K562 (cell line): ENCODE results near the gene TBX6. TPM values are rescaled to one million over a fixed set of nuclear protein-coding genes. Genes with fewer than 3 reads are reported as not detected.

ENCODE experiments used
- ATAC-seq: fragments of 200-7000 bp; cut with Tn5 transposase; 3 replicates; pipeline ENCODE4 v1.9.1; 2020; ENCODE audit warnings: moderate library complexity
- BruUV-seq: library from RNA; stranded (reverse); fragments of 400-500 nt; replicated peaks from 2 replicates; lab custom pipeline; 2021; lab: Mats Ljungman, UMichigan
- CTCF ChIA-PET: fragments of 300-600 bp; formaldehyde crosslinking; extraction: SDS; loops from one replicate; lab custom pipeline; 2021; ENCODE audit warnings: low intra/inter-chr PET ratio; lab: Yijun Ruan, JAX
- POLR2A ChIA-PET: fragments of 300-600, 350-650 bp; sonication (Branson Sonifier 250); formaldehyde crosslinking; extraction: SDS; loops from one replicate; lab custom pipeline; 2021; ENCODE audit warnings: antibody characterized with exemption, inconsistent platforms; lab: Yijun Ruan, JAX
- DNase-seq, 4 experiments: peaks; one replicate each; pipeline versions ENCODE4 v3.0.0 to v3.0.0-alpha.2; 2011 to 2018; ENCODE audit warnings: low spot score in 3 of 4, mixed read lengths in 3 of 4; ENCODE audit errors: extremely low read depth in 1 of 4
- FAIRE-seq: peaks from 2 replicates; lab custom pipeline; 2011; peaks lifted over from hg19 to GRCh38; lab: Jason Lieb, UNC
- H2AFZ ChIP-seq: 2 replicates; pipeline ENCODE4 v1.6.0; 2011; ENCODE audit warnings: low read depth, low read length, control low read depth, inconsistent platforms
- H3K27ac ChIP-seq: fragments of 200-600 bp; 3 replicates; pipeline ENCODE4 v1.8.0; 2011; ENCODE audit warnings: low read depth, mild to moderate bottlenecking, control low read depth, inconsistent platforms, low read length, moderate library complexity, mixed read lengths; ENCODE audit errors: extremely low read depth
- H3K27me3 ChIP-seq, 2 experiments: fragments of 300-600 bp in 1 of 2; 2 replicates in 1 of 2; 3 replicates in 1 of 2; pipeline versions ENCODE4 v1.6.0 to v1.8.0; 2011; ENCODE audit warnings: inconsistent platforms in 2 of 2, low read length in 2 of 2, mild to moderate bottlenecking in 1 of 2, mixed read lengths in 1 of 2, moderate library complexity in 1 of 2; ENCODE audit not compliant: control insufficient read depth in 2 of 2, insufficient read depth in 2 of 2
- H3K36me3 ChIP-seq: fragments of 300-600 bp; 3 replicates; pipeline ENCODE4 v1.8.0; 2011; ENCODE audit warnings: mild to moderate bottlenecking, low read length, inconsistent platforms; ENCODE audit not compliant: control insufficient read depth, insufficient read depth
- H3K4me1 ChIP-seq, 2 experiments: fragments of 200-600 bp in 1 of 2; replicated peaks in 1 of 2; 2 replicates in 1 of 2; 3 replicates in 1 of 2; pipeline versions ENCODE4 v1.5.1 to v1.8.0; 2011; ENCODE audit warnings: inconsistent platforms in 2 of 2, low read length in 2 of 2, mild to moderate bottlenecking in 1 of 2, mixed read lengths in 1 of 2, moderate library complexity in 1 of 2; ENCODE audit not compliant: control insufficient read depth in 2 of 2, insufficient read depth in 2 of 2
- H3K4me2 ChIP-seq: 2 replicates; pipeline ENCODE4 v1.6.1; 2011; ENCODE audit warnings: low read length, control low read depth, inconsistent platforms, mixed read lengths; ENCODE audit not compliant: insufficient read depth
- H3K4me3 ChIP-seq: fragments of 200-600 bp; sonication (generic), shearing (Covaris generic); 2 replicates; pipeline ENCODE4 v1.5.1; 2016; ENCODE audit warnings: control low read depth, inconsistent platforms
- H3K79me2 ChIP-seq: fragments of 200-600 bp; 3 replicates; pipeline ENCODE4 v1.8.0; 2011; ENCODE audit warnings: low read length, inconsistent platforms; ENCODE audit not compliant: control insufficient read depth, insufficient read depth
- H3K9ac ChIP-seq, 2 experiments: 2 replicates each; pipeline versions ENCODE4 v1.6.0 to v1.6.1; 2011; ENCODE audit warnings: low read depth in 2 of 2, low read length in 2 of 2, control low read depth in 1 of 2, inconsistent platforms in 1 of 2, mild to moderate bottlenecking in 1 of 2, mixed read lengths in 1 of 2; ENCODE audit not compliant: insufficient read depth in 1 of 2
- H3K9me1 ChIP-seq: one replicate; pipeline ENCODE4 v1.6.0; 2011; ENCODE audit warnings: inconsistent platforms, mild to moderate bottlenecking, low read length, moderate library complexity; ENCODE audit not compliant: control insufficient read depth, insufficient read depth
- H3K9me3 ChIP-seq: replicated peaks from 2 replicates; pipeline ENCODE4 v1.5.1; 2011; ENCODE audit warnings: low read depth, low read length, inconsistent platforms; ENCODE audit not compliant: control insufficient read depth, insufficient read depth
- H4K20me1 ChIP-seq: replicated peaks from 2 replicates; pipeline ENCODE4 v1.6.1; 2011; ENCODE audit warnings: low read length, inconsistent platforms, mixed read lengths; ENCODE audit not compliant: control insufficient read depth, insufficient read depth
- ARID4B ChIP-seq: sonication (generic); formaldehyde crosslinking; IDR thresholded peaks from 2 replicates; pipeline ENCODE4 v1.8.0; 2022; ENCODE audit warnings: mild to moderate bottlenecking, missing genetic modification reagents
- CHD1 ChIP-seq: fragments of 200-600 bp; sonication (generic); IDR thresholded peaks from one replicate; pipeline ENCODE4 v1.6.1; 2012; ENCODE audit warnings: mild to moderate bottlenecking, moderate library complexity, low read length, inconsistent platforms
- CTCF ChIP-seq, 3 experiments: IDR thresholded peaks in 2 of 3; conservative IDR thresholded peaks in 1 of 3; 2 replicates each; pipeline ENCODE4 v1.5.1; 2011 to 2012; ENCODE audit warnings: low read length in 3 of 3, mild to moderate bottlenecking in 3 of 3, control low read depth in 2 of 3, improper control_type of control experiment in 1 of 3, inconsistent platforms in 1 of 3, low read depth in 1 of 3, mixed read lengths in 1 of 3, moderate library complexity in 1 of 3; ENCODE audit not compliant: insufficient read depth in 2 of 3
- KDM5B ChIP-seq: fragments of 200-600 bp; sonication (generic); IDR thresholded peaks from 2 replicates; pipeline ENCODE4 v1.6.1; 2012; ENCODE audit warnings: low read depth, mild to moderate bottlenecking, moderate library complexity, low read length, control low read depth, inconsistent platforms; ENCODE audit not compliant: insufficient replicate concordance
- POLR2AphosphoS5 ChIP-seq: IDR thresholded peaks from 2 replicates; pipeline ENCODE4 v1.6.1; 2011; ENCODE audit warnings: mild to moderate bottlenecking, low read depth, low read length, moderate library complexity; ENCODE audit not compliant: control insufficient read depth, insufficient read depth
- TGIF2 ChIP-seq: sonication (generic); formaldehyde crosslinking; IDR thresholded peaks from 2 replicates; pipeline ENCODE4 v1.8.1; 2022; ENCODE audit warnings: mild to moderate bottlenecking, missing genetic modification reagents, moderate library complexity
- ZBTB11 ChIP-seq, 3 experiments: fragments of 200-800 bp in 1 of 3; fragments of 250-450 bp in 1 of 3; fragments of 450-650 bp in 1 of 3; sonication (Bioruptor Pico) in 1 of 3; sonication (Bioruptor generic) in 1 of 3; formaldehyde crosslinking in 1 of 3; IDR thresholded peaks; 2 replicates each; pipeline versions ENCODE4 v1.6.1 to v1.8.0; 2016 to 2022; ENCODE audit warnings: mild to moderate bottlenecking in 2 of 3, missing genetic modification characterization in 2 of 3, missing compliant biosample characterization in 1 of 3, moderate library complexity in 1 of 3
- ZBTB9 ChIP-seq: fragments of 450-650 bp; formaldehyde crosslinking; IDR thresholded peaks from 2 replicates; pipeline ENCODE4 v1.4.0; 2020; ENCODE audit warnings: mild to moderate bottlenecking, moderate library complexity
- ZNF134 ChIP-seq: fragments of 250-450 bp; sonication (Bioruptor Pico); conservative IDR thresholded peaks from 2 replicates; pipeline ENCODE4 v1.4.0; 2020
- WGBS: fragments of 100-300 bp; shearing (Covaris generic); methylation state at CpG from one replicate; pipeline ENCODE4 v1.1.6; 2016; ENCODE audit warnings: low coverage, mixed read lengths; ENCODE audit not compliant: insufficient coverage; ENCODE audit errors: missing lambda C conversion rate; 5-methylcytosine and 5-hydroxymethylcytosine counted together
- in situ Hi-C: fragments of 300-500 bp; cut with MboI; formaldehyde crosslinking; loops from 4 replicates; pipeline ENCODE4 v1.15.0; 2018; ENCODE audit warnings: inconsistent platforms, mixed read lengths
- intact Hi-C: fragments of 100-400 bp; cut with micrococcal nuclease; formaldehyde crosslinking; loops from 2 replicates; pipeline ENCODE4 v1.14.2; 2022
- polyA plus RNA-seq, 8 experiments: library from polyadenylated mRNA; depleted of rRNA in 4 of 8; stranded (reverse) in 5 of 8; unstranded in 3 of 8; fragments of >200 nt; fragmentation: Nextera tagmentation in 2 of 8; fragmentation: Illumina TruSeq in 1 of 8; extraction: Ambion mirVana in 2 of 8; extraction: Trizol in 1 of 8; gene quantifications; 2 replicates each; pipeline versions ENCODE4 v1.2.1 to v1.2.3, GENCODE V29; 2011 to 2014; ENCODE audit warnings: inconsistent platforms in 1 of 8, missing spikeins in 1 of 8
- total RNA-seq, 7 experiments: library from RNA; depleted of rRNA in 6 of 7; stranded (reverse); fragments of >200 nt in 6 of 7; fragmentation: Illumina TruSeq in 2 of 7; extraction: Trizol in 2 of 7; gene quantifications; 2 replicates each; pipeline versions ENCODE4 v1.2.1 to v1.2.3, GENCODE V29; 2011 to 2021; ENCODE audit warnings: low replicate concordance in 1 of 7

The TBX6 gene
- total and polyA plus RNA-seq, 9 of the 15 experiments (the other 6 are each of a cell fraction or from before 2014, with no cell fraction given): 0.07 to 0.58 (median 0.11) TPM; not detected in 2

DNA sequence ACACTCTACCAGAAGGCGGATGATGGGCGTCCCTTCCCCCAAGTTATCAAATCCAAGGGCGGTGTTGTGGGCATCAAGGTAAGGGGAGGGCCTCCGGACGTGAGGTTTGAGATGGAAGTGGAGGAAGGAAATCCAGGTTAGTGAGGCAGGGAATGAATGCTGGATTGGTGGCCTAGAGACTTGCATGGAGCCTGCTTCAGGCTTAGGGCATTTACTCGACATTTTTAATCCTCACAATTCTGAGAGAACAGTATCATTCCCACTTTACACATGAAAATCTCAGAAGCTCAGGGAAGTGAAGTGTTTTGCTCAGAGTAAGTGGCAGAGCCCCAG lies 24.2 kb downstream of the TBX6 start:
- H3K9ac ChIP-seq: peak overlapping the region; percentile 93 to 98

More for the DNA sequence above, 24.2 kb downstream of the TBX6 start:
- TF ChIP-seq KDM5B (peak; percentile 15), ARID4B (CRISPR knock-in tag) (peak; percentile 33; the same call in 1 of the 2 replicates), TGIF2 (CRISPR knock-in tag) (0 out of 2 replicates have a peak, but pooled peaks have one; percentile 36), ZBTB9 (CRISPR knock-in tag) (no peak), POLR2AphosphoS5 (0 out of 2 replicates have a peak, but pooled peaks have one; percentile 19), CHD1 (peak; percentile 8), ZNF134 (no peak), ZBTB11 (CRISPR knock-in tag; IDR thresholded peaks at IDR 0.05) (no peak), CTCF (IDR thresholded peaks at IDR 0.05 in 2 of 3, conservative IDR thresholded peaks at IDR 0.05 in 1 of 3; ENCODE audit: insufficient read depth in 2 of 3, low read depth in 1 of 3, low read length in 3 of 3) (no peak)
- DNase-seq (peak in 1 of 4 experiments; percentile 27), ATAC-seq (no peak), FAIRE-seq (no peak)
- Histone ChIP-seq H3K4me2 (peak overlapping the region; percentile 99), H3K27ac (peak overlapping the region; percentile 99), H3K9me1 (peaks cover 17% of the 10 kb centered on the region), H3K27me3 (no peaks in the 10 kb centered on the region), H3K4me1 (peaks cover 45 to 57% of the 10 kb centered on the region in 2 experiments), H3K9me3 (no peaks in the 10 kb centered on the region), H4K20me1 (peaks cover 51% of the 10 kb centered on the region), H3K4me3 (peak overlapping the region; percentile 88), H3K36me3 (peaks cover 64% of the 10 kb centered on the region), H2AFZ (no peak overlapping the region), H3K79me2 (peaks cover 77% of the 10 kb centered on the region)
- ChIA-PET CTCF (no interaction called here), POLR2A (interaction anchor here (0.6 to 1.2 kb wide), 4 partner anchors 9 to 1028 kb away, joined by 3 to 5 read pairs (median 4); no protein-coding TSS in a partner anchor)
- BruUV-seq: no TSS peak
- WGBS: 27% methylated on average over 6 of the region's 6 CpGs
- intact Hi-C loops (loop anchor here (10.0 kb wide), 2 partner anchors 307 to 587 kb away; partner anchors contain the start of genes FBRS, MYL11, PRR14 and TBC1D10B), in situ Hi-C loops (no loop called here)
